NCI-H2171 treated with DMSO at 0.1 percent for 48 hours (cell line): ENCODE measurements around the gene PIAS3.
"Not testable (repeated sequence)": the region's sequence is repeated elsewhere in the genome, so short reads cannot be mapped to it uniquely, and the experiment has no call there.

ENCODE experiments used
- DNase-seq: peaks from one replicate; lab custom pipeline; 2025; lab: John Stamatoyannopoulos, UW

Gene PIAS3

GRCh38 chr1:145823565-145824498 lies 35.0 kb downstream of the PIAS3 start, which contains the start of the genes POLR3C and RNF115:
TSS of gene POLR3C (plus strand) at chr1:145824200. CDS start at chr1:145825777, 1,577 bp downstream.
TSS of gene RNF115 (minus strand) at chr1:145824095. CDS start at chr1:145823873, 222 bp downstream.
- DNase-seq = peak; percentile 92

GRCh38 chr1:145822779-145823331 lies 36.0 kb downstream of the PIAS3 start:
- DNase-seq = not testable (repeated sequence)

GRCh38 chr1:145818095-145818494 lies 40.8 kb downstream of the PIAS3 start:
- not testable (repeated sequence) for DNase-seq

GRCh38 chr1:145812977-145813810 lies 45.7 kb downstream of the PIAS3 start:
- DNase-seq = not testable (repeated sequence)

GRCh38 chr1:145806844-145807243 lies 52.0 kb downstream of the PIAS3 start:
- DNase-seq = no peak

GRCh38 chr1:145806408-145806807 lies 52.5 kb downstream of the PIAS3 start:
- DNase-seq = no peak

- DNase-seq = no peak
Measured at GRCh38 chr1:145805057-145805456, 53.8 kb downstream of the PIAS3 start.

GRCh38 chr1:145804235-145805045 lies 54.4 kb downstream of the PIAS3 start:
- DNase-seq = no peak

GRCh38 chr1:145799806-145800205 lies 59.1 kb downstream of the PIAS3 start:
- no peak for DNase-seq
